ENCODE results near the gene FGD6.
"Not testable (repeated sequence)": the region's sequence is repeated elsewhere in the genome, so short reads cannot be mapped to it uniquely, and the experiment has no call there.

Gene FGD6

DNA sequence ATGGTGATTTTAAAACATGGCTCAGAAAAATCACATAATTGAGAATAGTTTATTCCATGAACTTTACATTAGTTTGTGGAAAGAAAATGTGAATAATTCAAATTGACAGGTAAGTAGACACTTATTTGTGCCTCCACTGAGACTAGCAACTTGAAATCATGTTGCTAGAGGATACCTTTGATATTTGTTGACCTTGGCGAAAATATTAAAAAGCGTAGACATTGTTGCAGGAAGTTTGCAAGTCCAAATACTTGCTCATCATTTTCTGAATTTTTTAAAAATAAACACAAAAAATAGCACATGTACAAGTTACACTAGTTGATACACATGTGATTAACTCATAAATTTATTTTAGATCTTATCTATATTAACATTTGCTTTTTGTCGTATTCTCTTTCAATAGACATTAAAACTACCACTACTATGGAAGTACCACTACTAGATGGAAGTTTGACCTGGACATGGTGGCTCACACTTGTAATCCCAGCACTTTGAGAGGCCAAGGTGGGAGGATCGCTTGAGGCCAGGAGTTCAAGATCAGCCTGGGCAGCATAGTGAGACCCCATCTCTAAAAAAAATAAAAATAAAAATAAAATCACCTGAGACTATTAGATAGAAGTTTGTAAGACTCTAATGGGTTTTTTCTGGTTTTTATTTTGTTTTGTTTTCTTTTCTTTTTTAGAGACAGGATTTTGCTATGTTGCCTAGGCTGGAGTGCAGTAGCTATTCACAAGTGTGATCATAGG is 24.7 kb upstream of the FGD6 start:
- Mint-ChIP-seq H3K27ac (no peak overlapping the region), H3K9me3 (ENCODE audit: low read depth) (no peaks in the 10 kb centered on the region), H3K27me3 (no peaks in the 10 kb centered on the region), H3K36me3 (peaks cover 9% of the 10 kb centered on the region), H3K4me3 (no peak overlapping the region), H3K4me1 (ENCODE audit: low read depth) (peaks cover 28% of the 10 kb centered on the region)

DNA sequence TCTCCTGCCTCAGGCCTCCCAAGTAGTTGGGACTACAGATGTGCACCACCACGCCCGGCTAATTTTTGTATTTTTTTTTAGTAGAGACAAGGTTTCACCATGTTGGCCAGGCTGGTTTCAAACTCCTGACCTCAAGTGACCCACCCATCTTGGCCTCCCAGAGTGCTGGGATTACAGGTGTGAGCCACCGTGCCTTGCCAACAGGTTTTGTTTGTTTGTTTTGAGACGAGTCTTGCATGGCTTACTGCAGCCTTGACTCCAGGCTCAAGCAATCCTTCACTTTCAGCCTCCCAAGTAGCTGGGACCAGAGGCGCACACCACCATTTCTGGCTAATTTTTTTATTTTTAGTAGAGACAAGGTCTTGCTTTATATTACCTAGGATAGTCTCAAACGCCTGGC is 23.9 kb upstream of the FGD6 start:
- H3K4me1 Mint-ChIP-seq (ENCODE audit: low read depth) = peaks cover 26% of the 10 kb centered on the region
- H3K4me3 Mint-ChIP-seq; H3K27me3 Mint-ChIP-seq; H3K36me3 Mint-ChIP-seq; H3K9me3 Mint-ChIP-seq (ENCODE audit: low read depth); H3K27ac Mint-ChIP-seq: not testable (repeated sequence)

DNA sequence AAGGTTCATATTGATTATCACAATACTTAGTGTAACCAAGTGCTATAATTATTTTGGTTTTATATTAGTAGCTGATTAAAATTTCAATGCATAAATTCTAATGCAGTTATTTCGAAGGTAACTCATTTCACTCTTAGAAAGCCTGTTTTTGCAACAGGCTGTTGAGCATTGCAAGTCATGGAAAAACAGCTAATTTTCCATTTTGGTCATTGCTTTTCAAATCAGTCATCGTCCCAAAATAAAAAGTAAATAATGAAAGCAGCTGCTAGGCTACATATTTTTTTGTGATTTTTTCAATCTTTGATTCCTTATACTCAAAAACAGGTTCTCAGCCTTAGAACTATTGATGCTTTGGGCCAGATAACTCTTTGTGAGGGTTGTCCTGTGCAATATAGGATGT is 23.3 kb upstream of the FGD6 start:
- Mint-ChIP-seq H3K9me3 (ENCODE audit: low read depth) (no peaks in the 10 kb centered on the region), H3K36me3 (peaks cover 9% of the 10 kb centered on the region), H3K27me3 (no peaks in the 10 kb centered on the region), H3K4me3 (no peak overlapping the region), H3K4me1 (ENCODE audit: low read depth) (peaks cover 24% of the 10 kb centered on the region), H3K27ac (no peak overlapping the region)

DNA sequence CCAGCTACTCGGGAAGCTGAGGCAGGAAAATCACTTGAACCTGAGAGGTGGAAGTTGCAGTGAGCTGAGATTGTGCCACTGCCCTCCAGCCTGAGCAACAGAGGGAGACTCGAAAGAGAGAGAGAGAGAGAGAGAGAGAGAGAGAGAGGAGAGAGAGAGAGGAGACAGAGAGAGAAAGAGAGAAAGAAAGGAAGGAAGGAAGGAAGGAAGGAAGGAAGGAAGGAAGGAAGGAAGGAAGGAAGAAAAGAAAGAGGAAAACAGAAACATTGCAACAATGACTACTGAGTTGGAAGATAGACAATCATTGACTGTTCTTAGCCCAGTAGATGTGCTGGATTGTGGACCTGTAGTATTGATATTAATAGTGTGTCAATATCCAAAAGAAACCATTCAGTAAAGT is 22.6 kb upstream of the FGD6 start:
- not testable (repeated sequence) for H3K9me3 Mint-ChIP-seq (ENCODE audit: low read depth); H3K27me3 Mint-ChIP-seq; H3K36me3 Mint-ChIP-seq; H3K27ac Mint-ChIP-seq; H3K4me3 Mint-ChIP-seq
- H3K4me1 Mint-ChIP-seq (ENCODE audit: low read depth) = peaks cover 24% of the 10 kb centered on the region

DNA sequence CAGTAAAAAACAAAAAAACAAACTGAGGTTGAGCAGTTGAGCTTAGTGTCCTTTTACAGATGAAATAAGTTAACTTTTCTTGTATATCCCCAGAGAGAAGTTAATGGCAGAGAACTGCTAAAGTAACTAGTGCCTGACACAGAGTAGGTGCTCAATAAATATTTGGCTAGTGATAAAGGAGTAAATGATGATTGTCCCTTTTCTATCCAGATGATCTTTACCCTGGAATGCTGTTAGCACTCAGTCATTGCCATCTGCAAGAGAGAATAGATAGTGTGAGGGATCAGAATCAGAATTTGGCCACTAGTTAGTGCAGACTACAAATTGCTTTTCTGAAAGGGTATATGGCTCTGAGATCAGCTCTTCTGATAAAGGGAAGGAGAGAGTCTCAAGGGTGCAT is 21.9 kb upstream of the FGD6 start:
- Mint-ChIP-seq H3K27ac (no peak overlapping the region), H3K36me3 (peaks cover 9% of the 10 kb centered on the region), H3K27me3 (no peaks in the 10 kb centered on the region), H3K4me3 (peak overlapping the region; percentile 7), H3K9me3 (ENCODE audit: low read depth) (no peaks in the 10 kb centered on the region), H3K4me1 (ENCODE audit: low read depth) (peaks cover 22% of the 10 kb centered on the region)

DNA sequence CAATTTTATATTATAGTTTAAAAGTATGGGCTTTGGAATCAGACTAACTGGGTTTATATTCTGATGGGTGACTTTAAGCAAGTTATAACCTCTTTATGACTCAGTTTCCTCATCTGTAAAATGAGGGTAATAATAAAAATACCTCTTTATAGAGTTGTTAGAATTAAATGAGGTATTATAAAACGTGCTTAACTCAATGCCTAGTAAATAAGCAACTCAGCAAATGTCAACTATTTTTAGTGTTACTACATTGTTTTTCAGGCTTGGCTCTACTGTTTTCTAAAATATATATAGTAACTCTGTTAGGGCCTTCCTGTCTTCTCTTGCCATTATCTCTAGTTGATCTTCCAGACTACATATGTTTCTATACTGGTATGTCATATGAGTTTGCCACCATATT is 20.9 kb upstream of the FGD6 start:
- H3K9me3 Mint-ChIP-seq (ENCODE audit: low read depth) = no peaks in the 10 kb centered on the region
- peaks cover 7% of the 10 kb centered on the region for H3K36me3 Mint-ChIP-seq
- no peaks in the 10 kb centered on the region for H3K27me3 Mint-ChIP-seq
- no peak overlapping the region for H3K27ac Mint-ChIP-seq
- H3K4me1 Mint-ChIP-seq (ENCODE audit: low read depth) = peaks cover 22% of the 10 kb centered on the region
- no peak overlapping the region for H3K4me3 Mint-ChIP-seq

DNA sequence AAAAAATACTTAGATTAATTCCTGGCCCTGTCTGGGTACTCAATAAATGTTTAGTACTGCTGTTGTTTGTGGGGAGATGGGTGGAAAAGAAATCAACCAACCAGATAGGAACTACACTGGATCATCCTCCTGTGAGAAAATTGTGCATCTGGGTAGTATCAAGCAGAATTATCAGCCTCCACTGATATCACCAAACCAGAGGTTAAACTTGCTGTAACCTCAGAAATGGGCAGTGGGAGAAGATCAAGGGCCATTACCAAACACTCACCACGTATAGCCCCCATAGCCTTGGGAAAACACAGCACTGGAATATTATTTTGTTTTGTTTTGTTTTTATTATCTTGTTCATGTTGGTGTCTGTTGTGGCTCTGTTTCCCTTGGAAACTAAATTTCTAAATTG is 20.0 kb upstream of the FGD6 start:
- H3K36me3 Mint-ChIP-seq = peaks cover 7% of the 10 kb centered on the region
- H3K4me1 Mint-ChIP-seq (ENCODE audit: low read depth) = peaks cover 23% of the 10 kb centered on the region
- no peaks in the 10 kb centered on the region for H3K27me3 Mint-ChIP-seq
- H3K27ac Mint-ChIP-seq = no peak overlapping the region
- no peaks in the 10 kb centered on the region for H3K9me3 Mint-ChIP-seq (ENCODE audit: low read depth)
- no peak overlapping the region for H3K4me3 Mint-ChIP-seq

DNA sequence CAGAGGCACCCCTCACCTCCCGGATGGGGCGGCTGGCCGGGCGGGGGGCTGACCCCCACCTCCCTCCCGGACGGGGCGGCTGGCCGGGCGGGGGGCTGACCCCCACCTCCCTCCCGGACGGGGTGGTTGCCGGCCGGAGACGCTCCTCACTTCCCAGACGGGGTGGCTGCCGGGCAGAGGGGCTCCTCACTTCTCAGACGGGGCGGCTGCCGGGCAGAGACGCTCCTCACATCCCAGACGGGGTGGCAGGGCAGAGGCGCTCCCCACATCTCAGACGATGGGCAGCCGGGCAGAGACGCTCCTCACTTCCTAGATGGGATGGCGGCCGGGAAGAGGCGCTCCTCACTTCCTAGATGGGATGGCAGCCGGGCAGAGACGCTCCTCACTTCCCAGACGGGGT is 18.4 kb upstream of the FGD6 start:
- not testable (repeated sequence) for H3K4me3 Mint-ChIP-seq; H3K27ac Mint-ChIP-seq; H3K9me3 Mint-ChIP-seq (ENCODE audit: low read depth); H3K27me3 Mint-ChIP-seq; H3K36me3 Mint-ChIP-seq
- peaks cover 26% of the 10 kb centered on the region for H3K4me1 Mint-ChIP-seq (ENCODE audit: low read depth)

DNA sequence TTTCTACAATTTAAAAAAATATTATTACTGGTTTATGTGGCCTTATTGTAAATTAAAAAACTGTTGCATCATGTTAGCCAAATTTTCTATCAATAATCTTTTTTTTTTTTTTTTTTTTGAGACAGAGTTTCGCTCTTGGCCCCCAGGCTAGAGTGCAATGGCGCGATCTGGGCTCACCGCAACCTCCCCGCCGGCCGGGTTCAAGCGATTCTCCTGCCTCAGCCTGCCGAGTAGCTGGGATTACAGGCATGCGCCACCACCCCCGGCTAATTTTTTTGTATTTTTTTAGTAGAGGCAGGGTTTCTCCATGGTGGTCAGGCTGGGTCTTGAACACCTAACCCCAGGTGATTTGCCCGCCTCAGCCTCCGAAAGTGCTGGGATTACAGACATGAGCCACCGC is 16.9 kb upstream of the FGD6 start:
- H3K27ac Mint-ChIP-seq; H3K27me3 Mint-ChIP-seq; H3K4me3 Mint-ChIP-seq; H3K36me3 Mint-ChIP-seq; H3K9me3 Mint-ChIP-seq (ENCODE audit: low read depth): not testable (repeated sequence)
- peaks cover 23% of the 10 kb centered on the region for H3K4me1 Mint-ChIP-seq (ENCODE audit: low read depth)

DNA sequence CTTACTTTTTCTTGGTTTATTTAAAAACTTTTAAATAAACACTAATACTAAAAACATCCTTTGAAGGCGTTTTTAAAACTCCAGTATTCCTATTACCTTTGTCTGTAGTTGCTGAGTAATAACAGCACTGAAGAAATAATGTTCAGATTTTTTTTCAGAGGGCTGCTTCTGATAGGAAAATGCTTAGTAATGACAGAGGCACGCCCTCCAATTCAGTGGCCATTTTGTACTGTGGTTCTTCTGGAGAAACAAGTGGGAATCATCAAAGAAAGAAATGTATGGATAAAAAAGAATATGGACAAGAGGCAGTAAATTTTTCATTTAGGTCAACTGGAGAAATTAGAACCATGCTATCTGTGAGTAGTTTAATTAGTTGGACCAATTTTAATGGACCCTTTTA is 13.9 kb upstream of the FGD6 start:
- H3K27me3 Mint-ChIP-seq = no peaks in the 10 kb centered on the region
- H3K36me3 Mint-ChIP-seq = no peaks in the 10 kb centered on the region
- H3K27ac Mint-ChIP-seq = no peak overlapping the region
- H3K4me1 Mint-ChIP-seq (ENCODE audit: low read depth) = peaks cover 22% of the 10 kb centered on the region
- H3K9me3 Mint-ChIP-seq (ENCODE audit: low read depth) = no peaks in the 10 kb centered on the region
- H3K4me3 Mint-ChIP-seq = no peak overlapping the region

DNA sequence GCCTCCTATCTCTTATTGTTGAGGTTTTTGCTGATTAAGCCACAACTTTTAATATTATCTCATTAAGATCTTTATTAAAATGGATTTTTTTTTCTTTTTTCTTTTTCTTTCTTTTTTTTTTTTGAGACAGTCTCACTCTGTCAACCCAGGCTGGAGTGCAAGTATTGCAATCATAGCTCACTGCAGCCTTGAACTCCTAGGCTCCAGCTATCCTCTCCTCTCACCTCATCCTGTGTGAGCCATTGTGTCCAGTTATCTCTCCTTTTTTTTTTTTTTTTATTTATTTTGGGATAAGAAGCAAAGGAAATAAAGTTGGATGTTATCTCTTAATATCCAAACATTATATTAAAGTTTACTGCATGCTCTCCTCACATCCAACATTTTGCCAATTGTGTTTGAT is 13.0 kb upstream of the FGD6 start:
- no peaks in the 10 kb centered on the region for H3K36me3 Mint-ChIP-seq

DNA sequence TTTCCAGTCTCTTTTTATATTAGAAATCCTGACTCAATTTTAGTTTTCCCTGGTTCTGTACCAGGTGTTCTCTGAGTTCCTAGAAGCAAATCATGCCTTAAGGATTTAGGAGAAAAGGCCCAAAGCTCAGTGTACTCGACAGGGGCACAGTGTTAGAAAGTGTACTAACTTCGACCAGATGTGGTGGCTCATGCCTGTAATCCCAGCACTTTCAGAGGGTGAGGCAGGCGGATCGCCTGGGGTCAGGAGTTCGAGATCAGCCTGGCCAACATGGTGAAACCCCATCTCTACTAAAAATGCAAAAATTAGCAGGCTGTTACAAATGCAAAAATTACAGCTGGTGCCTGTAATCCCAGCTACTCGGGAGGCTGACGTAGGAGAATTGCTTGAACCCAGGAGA is 12.4 kb upstream of the FGD6 start:
- Mint-ChIP-seq H3K9me3 (ENCODE audit: low read depth) (no peaks in the 10 kb centered on the region), H3K27ac (no peak overlapping the region), H3K36me3 (peaks cover 4% of the 10 kb centered on the region), H3K27me3 (no peaks in the 10 kb centered on the region), H3K4me3 (no peak overlapping the region), H3K4me1 (ENCODE audit: low read depth) (peaks cover 30% of the 10 kb centered on the region)

More for the DNA sequence above, 13.0 kb upstream of the FGD6 start:
- H3K4me1 Mint-ChIP-seq (ENCODE audit: low read depth) = peaks cover 24% of the 10 kb centered on the region
- no peak overlapping the region for H3K4me3 Mint-ChIP-seq
- no peak overlapping the region for H3K27ac Mint-ChIP-seq
- H3K27me3 Mint-ChIP-seq = no peaks in the 10 kb centered on the region
- no peaks in the 10 kb centered on the region for H3K9me3 Mint-ChIP-seq (ENCODE audit: low read depth)

DNA sequence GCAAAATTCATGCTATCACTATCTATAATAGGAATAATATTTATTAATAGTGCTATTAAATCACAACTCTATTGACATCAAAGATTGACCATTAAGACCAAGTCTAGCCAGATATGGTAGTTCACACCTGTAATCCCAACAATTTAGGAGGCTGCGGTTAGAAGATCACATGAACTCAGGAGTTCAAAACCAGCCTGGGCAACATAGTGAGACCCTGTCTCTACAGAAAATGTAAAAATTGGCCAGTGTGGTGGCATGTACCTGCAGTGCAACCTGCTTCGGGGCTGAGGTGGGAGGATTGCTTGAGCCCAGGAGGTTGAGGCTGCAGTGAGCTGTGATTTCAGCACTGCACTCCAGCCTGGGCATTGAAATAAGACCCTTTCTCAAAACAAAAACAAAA is 11.3 kb upstream of the FGD6 start:
- H3K4me3 Mint-ChIP-seq = no peak overlapping the region
- peaks cover 6% of the 10 kb centered on the region for H3K36me3 Mint-ChIP-seq
- H3K27me3 Mint-ChIP-seq = no peaks in the 10 kb centered on the region
- H3K4me1 Mint-ChIP-seq (ENCODE audit: low read depth) = peaks cover 37% of the 10 kb centered on the region
- no peak overlapping the region for H3K27ac Mint-ChIP-seq
- no peaks in the 10 kb centered on the region for H3K9me3 Mint-ChIP-seq (ENCODE audit: low read depth)

DNA sequence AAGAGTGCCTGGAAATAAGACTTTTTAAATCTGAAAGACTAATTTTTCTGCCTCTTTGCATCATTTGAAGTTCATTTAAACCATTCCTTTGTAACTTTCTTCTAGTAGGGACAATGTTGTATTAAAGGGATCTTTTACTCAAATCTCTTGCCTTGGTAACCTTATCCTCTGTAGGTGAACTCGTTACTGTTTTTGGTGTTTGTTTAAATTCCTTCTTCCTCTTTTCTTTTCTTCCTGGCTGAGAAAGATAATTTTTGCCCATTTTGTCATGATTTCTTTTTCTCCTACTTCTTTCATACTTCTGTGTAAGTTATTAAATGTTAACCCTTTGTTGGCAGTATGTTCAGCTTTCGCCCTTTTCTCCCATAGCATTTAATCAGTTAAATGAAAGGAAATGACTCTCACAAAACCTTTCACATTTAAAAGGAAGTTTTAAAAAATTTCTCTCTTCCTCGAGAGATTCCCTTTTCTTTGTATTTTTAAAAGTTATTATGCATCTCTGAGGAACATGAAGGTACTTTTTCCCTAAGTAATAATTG is 10.6 kb upstream of the FGD6 start:
- peaks cover 6% of the 10 kb centered on the region for H3K36me3 Mint-ChIP-seq
- H3K4me1 Mint-ChIP-seq (ENCODE audit: low read depth) = peaks cover 38% of the 10 kb centered on the region
- H3K4me3 Mint-ChIP-seq = no peak overlapping the region
- H3K27ac Mint-ChIP-seq = no peak overlapping the region
- no peaks in the 10 kb centered on the region for H3K27me3 Mint-ChIP-seq
- no peaks in the 10 kb centered on the region for H3K9me3 Mint-ChIP-seq (ENCODE audit: low read depth)

DNA sequence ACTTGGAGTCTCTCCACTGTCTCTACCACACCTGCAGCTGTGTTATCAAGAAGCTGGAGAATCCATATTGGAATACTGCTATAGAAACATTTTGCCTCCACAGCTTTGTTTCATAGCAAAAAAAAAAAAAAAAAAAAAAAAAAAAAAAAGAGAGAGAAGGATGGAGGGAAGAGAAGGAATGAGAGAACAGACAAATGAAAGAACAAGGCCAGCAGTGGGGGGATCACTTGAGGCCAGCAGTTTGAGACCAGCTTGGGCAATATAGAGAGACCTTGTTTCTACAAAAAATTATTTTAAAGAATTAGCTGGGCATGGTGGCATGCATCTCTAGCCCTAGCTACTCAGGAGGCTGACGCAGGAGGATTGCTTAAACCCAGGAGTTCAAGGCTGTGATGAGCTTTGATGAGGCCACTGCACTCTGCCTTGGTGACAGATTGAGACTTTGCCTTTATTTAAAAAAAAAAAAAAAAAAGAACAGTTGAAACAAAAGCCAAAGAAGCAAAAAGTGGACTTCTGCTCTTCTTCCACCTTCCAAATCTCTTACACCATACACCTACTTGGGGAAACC is 8.5 kb upstream of the FGD6 start:
- Mint-ChIP-seq H3K9me3 (ENCODE audit: low read depth) (no peaks in the 10 kb centered on the region), H3K36me3 (peaks cover 6% of the 10 kb centered on the region), H3K4me1 (ENCODE audit: low read depth) (peaks cover 46% of the 10 kb centered on the region), H3K27me3 (no peaks in the 10 kb centered on the region), H3K4me3 (no peak overlapping the region), H3K27ac (no peak overlapping the region)

All from activated naive CD8-positive, alpha-beta T cell (primary cell).